Retina (tissue), 1 donor: ENCODE data around the gene CHST7.

Source experiments
- DNase-seq: peaks from one replicate; pipeline ENCODE4 v3.0.0-alpha.2; 2016

Gene CHST7

DNA sequence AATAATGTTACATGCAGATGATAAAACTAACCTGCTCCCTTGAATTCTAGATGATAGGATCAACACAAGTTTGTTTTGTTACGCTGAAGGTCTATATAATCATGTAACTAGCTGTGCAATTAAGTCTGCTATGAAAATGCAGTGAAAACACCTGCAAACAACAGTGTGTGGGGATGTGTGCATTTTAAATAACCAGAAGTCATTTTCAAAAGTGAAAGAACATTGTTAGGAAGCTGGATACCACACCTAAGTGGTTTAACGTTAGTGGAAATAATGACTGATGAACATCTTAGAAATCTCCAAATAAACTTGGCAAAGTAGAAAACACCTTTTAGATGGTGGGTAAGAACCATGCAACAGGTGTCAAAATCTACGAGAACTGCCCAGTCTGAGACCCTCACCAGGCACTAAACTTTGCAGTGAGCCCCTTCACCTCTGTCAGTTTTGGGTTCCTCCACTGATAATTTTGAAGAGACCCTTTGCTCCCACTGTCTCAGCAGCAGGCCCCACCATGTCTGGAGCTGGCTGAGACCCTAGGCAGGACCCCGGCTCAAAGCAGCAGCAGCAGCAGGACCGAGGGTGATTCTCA lies 36.6 kb downstream of the CHST7 start:
- no peak for DNase-seq

DNA sequence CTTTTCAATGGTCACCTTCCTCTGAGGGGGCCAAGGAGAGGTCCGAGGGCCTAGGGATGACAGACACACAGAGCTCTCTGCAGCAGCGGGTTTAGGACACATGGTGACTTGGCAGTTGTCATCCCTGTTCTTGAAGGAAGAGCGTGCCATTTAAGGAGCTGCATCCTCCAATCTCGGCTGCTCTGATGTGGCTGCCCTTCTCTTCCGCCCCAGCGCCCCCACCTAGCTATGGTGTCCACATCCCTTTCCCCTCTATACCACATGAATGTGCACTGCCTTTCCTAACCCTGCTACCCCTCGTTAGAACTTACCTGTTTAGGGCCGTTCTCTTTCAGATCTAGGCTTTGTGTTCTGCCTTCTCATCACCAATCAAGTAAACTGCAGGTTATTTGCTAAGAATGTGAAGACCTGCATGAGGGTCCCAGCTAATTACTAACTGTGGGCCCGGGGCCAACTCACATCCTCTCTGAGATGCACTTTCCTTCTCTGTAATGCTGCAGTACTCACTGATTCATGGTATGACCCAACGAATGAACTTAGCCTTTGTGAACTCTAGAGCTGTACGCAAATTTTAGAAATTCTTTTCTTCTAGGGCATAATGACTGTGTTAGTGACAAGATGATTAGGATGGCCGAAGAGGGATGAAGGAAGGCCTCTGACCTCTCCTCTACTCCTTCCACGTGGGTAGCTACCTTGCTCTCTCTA lies 38.2 kb downstream of the CHST7 start:
- no peak for DNase-seq

- DNase-seq, result no peak
Measured at GRCh38 chrX:46617906-46618305, 44.3 kb downstream of the CHST7 start.

DNA sequence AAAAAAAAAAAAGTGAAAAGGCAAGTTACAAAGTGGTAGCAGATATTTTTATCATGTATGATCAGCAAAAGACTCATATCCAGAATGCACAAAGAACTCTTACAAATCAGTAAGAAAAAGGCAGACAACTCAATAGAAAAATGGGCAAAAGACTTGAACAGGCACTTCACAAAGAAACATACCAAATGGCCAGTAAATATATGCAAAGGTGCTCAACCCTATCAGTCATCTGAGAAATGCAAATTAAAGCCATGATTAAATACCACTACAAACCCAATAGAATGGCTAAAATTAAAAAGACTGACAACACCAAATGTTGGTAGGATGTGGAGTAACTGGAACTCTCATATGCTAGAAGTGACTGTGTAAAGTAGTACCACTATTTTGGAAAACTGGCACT lies 45.4 kb downstream of the CHST7 start:
- DNase-seq, result no peak

GRCh38 chrX:46620505-46620904 lies 46.9 kb downstream of the CHST7 start:
- DNase-seq, result no peak

- DNase-seq, result no peak
Measured at GRCh38 chrX:46621572-46621971, 48.0 kb downstream of the CHST7 start.

GRCh38 chrX:46624090-46624786 lies 50.7 kb downstream of the CHST7 start:
- no peak for DNase-seq

DNA sequence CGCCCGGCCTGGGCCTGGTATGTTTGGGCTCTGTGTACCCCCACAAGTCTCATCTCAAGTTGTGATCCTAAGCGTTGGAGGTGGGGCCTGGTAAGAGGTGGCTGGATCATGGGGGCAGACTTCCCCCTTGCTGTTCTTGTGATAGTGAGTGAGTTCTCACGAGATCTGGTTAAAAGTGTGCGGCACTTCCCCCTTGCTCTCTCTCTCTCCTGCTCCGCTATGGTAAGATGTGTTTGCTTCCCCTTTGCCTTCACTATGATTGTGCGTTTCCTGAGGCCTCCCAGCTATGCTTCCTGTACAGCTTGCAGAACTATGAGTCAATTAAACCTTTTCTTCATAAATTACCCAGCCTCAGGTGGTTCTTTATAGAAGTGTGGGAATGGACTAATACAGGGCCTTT lies 53.0 kb downstream of the CHST7 start:
- no peak for DNase-seq

DNA sequence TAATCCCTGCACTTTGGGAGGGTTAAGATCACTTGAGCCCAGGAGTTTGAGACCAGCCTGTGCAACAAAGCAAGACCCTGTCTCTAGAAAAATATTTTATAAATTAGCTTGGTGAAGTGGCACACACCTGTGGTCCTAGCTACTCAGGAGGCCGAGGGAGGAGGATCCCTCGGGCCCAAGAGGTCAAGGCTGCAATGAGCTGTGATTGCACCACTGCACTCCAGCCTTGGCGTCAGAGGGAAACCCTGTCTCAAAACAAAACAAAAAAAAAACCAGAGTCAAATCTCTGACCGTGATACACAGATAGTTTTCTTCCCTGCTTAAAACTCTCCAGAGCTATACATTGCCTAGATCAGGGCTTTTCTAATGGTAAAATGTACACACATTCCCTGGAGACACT lies 53.5 kb downstream of the CHST7 start:
- DNase-seq, result no peak

GRCh38 chrX:46627711-46628419 lies 54.3 kb downstream of the CHST7 start:
- no peak for DNase-seq

DNA sequence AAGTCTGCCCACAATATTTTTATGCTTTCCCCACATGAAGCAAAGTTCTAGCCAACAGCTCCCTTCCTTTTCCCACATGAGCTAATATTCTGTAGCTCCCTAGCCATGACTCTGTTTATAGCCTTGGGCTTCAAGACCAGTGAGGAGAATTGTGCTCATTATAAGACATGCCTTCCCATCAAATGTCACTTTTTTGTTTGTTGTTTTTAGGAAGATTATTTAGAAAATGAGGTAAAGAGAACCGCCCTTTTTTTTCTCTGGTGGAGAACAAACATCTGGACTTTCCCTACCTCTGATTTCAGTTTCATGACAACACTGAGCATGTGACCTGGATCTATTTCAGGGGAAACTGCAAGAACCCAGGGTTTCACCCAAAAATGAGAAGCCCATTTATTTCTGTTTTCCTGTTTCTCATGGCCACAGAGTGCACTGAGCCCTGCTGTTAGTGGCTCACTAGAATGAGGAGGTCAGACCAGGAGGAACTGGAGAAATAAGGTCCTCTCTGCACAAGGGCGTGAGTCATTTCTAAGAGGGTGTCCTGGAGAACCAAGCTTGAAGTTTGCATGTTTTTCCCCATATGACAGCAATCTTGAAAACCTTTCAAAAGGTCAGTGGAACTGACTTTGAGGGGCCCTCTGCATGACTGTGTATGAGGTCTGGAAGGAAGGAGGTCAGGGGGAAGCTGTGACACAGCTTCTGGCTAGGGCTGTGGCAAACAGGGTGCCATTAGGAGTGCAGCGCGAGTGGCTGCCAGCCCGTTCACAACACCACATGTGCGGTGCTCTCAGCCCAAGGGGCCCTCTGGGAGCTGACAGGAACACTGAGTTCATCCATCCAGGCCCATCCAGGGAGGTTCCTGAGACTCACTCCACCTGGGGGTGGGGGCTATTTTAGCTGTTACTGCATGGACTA lies 55.2 kb downstream of the CHST7 start:
- no peak for DNase-seq

GRCh38 chrX:46630141-46630540 lies 56.6 kb downstream of the CHST7 start:
- no peak for DNase-seq

DNA sequence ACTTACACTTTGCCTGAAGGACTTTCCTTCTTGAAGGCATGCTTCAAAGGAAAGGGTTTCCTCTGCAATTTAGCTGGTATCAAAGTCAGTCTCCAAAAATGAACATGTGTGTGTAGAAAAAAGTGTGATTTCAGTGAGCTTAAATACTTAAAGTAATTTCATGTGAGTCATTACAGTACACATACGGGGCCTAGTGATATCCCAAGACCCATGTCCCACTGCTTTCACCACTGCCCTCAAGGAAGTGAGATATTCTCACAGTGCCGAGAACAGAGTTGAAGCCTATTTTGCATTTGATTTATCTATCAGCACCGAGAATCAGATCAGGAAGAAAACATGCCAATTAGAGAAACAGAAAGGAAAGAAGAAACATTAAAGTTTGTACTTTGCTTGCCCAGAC lies 61.0 kb downstream of the CHST7 start:
- DNase-seq, result no peak

DNA sequence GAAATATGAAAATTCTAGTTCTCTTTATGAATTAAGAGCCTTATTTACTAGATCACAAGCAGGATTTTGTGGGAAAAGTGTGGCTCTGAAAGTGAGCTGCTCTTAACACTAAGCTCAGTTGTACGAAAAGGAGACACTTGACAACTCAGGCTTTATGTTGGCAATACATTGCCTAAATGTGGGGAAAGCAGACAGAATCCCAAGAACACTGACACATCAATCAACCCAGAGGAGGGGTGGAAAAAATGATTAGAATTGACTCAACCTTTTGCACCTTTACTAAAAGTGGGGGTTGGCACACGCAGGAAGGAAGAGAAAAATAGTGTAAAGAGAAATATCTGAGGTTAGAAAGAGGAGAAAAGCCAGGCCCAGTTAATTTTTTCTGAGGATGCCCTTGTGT lies 61.6 kb downstream of the CHST7 start:
- no peak for DNase-seq

DNA sequence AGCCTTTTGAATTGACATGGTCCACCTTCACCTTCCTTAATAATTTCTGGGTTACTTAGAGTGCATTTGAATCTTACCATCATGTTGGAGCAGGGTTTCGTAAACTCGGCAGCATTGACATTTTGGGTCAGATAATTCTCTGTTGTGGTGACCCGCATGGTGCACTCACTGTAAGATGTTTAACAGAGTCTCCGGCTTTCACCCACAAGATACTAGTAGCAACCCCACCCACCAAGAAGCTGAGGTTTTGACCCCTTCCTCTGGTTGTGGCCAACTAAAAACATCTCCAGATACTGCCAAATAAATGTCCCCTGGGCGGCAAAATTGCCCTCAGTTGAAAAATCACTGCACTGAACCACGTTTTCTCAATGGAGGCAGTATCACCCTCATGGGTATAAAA lies 62.7 kb downstream of the CHST7 start:
- DNase-seq, result no peak

DNA sequence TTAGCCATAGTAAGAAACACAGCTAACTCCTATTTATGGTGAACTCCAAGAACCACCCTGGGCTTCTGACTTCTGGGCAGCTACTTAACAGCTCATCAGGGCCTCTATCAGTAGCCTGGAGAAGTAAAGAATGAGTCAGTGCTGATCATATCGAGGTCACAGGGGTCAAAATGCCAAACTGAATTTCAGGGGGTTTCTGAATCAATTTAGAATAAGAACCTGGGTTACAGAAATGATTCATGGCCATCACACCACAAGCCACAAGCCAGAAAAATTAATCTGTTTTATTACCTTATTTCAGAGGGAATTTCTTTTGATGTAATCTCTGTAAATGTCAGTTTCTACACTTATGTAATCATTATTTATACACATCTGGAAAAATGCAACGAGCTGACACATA lies 64.4 kb downstream of the CHST7 start:
- no peak for DNase-seq

DNA sequence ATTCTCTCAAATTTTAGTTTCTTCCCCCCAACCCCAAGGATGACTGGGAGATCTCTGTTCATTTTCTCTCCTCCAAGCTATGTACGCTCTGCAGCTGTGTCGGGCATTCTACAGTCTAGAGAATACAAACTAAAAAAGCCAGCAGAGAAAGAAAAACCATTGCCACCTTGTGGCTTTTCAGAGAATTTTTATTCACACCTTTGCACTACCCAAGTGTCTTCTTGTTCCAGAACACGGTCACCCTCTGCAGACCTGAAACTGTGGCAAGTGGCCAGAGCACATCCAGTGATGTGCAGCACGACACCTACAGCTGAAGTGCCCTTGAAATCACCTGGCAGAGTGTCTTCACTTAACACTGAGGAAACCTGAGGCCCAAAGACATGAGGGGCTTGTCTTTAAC lies 68.6 kb downstream of the CHST7 start:
- no peak for DNase-seq

- no peak for DNase-seq
Measured at GRCh38 chrX:46643636-46644035, 70.1 kb downstream of the CHST7 start.

GRCh38 chrX:46645614-46646013 lies 72.0 kb downstream of the CHST7 start:
- DNase-seq, result no peak

DNA sequence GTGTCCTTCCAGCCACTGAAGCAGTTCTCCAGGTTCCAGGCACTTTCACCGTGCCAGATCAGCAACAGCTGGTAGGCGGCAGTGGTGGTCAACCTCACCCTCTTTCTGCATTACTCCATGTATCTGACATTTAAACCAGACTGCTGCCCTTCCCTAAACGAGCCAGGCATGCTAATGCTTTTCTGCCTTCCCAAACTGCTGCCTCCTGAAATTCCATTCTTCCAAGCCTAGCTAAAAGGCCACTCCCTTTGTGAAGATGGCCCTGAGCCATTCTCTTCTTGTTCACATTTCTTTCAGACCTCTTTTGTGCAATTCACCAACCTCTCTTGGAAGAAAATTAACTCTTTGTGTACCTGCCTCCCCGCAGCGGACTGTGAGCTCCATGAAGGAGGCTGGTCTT lies 73.7 kb downstream of the CHST7 start:
- DNase-seq, result no peak
